Suprapubic skin (tissue), 4 donors: ENCODE measurements around the gene CHN2. TPM values are rescaled to one million over a fixed set of nuclear protein-coding genes. Genes with fewer than 3 reads are reported as not detected.

Source experiments
- DNase-seq, 2 donors: peaks; one replicate each; pipeline ENCODE4 v3.0.0-alpha.2; 2019; ENCODE audit warnings: low spot score in 2 of 2
- H3K27ac ChIP-seq: fragments of 200-600 bp; sonication (generic); one replicate; pipeline ENCODE4 v1.5.1; 2019
- H3K27me3 ChIP-seq: fragments of 200-600 bp; sonication (generic); one replicate; pipeline ENCODE4 v1.5.1; 2019
- H3K36me3 ChIP-seq: fragments of 200-600 bp; sonication (generic); one replicate; pipeline ENCODE4 v1.5.1; 2019
- H3K4me1 ChIP-seq: fragments of 200-600 bp; sonication (generic); one replicate; pipeline ENCODE4 v1.5.1; 2019
- H3K4me3 ChIP-seq: fragments of 200-600 bp; sonication (generic); one replicate; pipeline ENCODE4 v1.5.1; 2019; ENCODE audit warnings: mild to moderate bottlenecking
- H3K9me3 ChIP-seq: fragments of 200-600 bp; sonication (generic); one replicate; pipeline ENCODE4 v1.5.1; 2019
- CTCF ChIP-seq, 2 donors: fragments of 200-600 bp in 1 of 2; fragments of 450-650 bp in 1 of 2; sonication (generic) in 1 of 2; IDR thresholded peaks; one replicate each; pipeline ENCODE4 v1.5.1; 2016 to 2019; ENCODE audit warnings: antibody characterized with exemption in 2 of 2, mild to moderate bottlenecking in 1 of 2, moderate library complexity in 1 of 2
- EP300 ChIP-seq: sonication (generic); formaldehyde crosslinking; IDR thresholded peaks from one replicate; pipeline ENCODE4 v1.6.1; 2017; ENCODE audit warnings: antibody characterized with exemption
- POLR2A ChIP-seq, 2 donors: fragments of 450-650 bp; IDR thresholded peaks; one replicate each; pipeline ENCODE4 v1.6.1; 2017; ENCODE audit warnings: antibody characterized with exemption in 2 of 2, mild to moderate bottlenecking in 2 of 2, moderate library complexity in 2 of 2
- POLR2AphosphoS5 ChIP-seq, 3 donors: sonication (generic); formaldehyde crosslinking; IDR thresholded peaks; one replicate each; pipeline ENCODE4 v1.6.1; 2017; ENCODE audit warnings: antibody characterized with exemption in 3 of 3
- WGBS: methylation state at CpG from one replicate; pipeline ENCODE4 v1.1.5; 2018; 5-methylcytosine and 5-hydroxymethylcytosine counted together
- total RNA-seq, 4 donors: library from RNA; depleted of rRNA; stranded (reverse); fragments of >200 nt; gene quantifications; one replicate each; pipeline ENCODE4 v1.1.0, GENCODE V29; 2016

The CHN2 gene
- total RNA-seq, 4 donors from 2014 or later = 3.3 to 9.6 (median 6.2) TPM

GRCh38 chr7:29330136-29330535 lies 135.6 kb downstream of the CHN2 start:
- Histone ChIP-seq H3K4me3 (no peak overlapping the region), H3K27me3 (no peaks in the 10 kb centered on the region), H3K9me3 (no peaks in the 10 kb centered on the region), H3K4me1 (peaks cover 12% of the 10 kb centered on the region), H3K27ac (no peak overlapping the region), H3K36me3 (no peaks in the 10 kb centered on the region)
- WGBS = 97% methylated on average over 5 of the region's 5 CpGs
- TF ChIP-seq CTCF (IDR thresholded peaks at IDR 0.05) (no peak), POLR2A (IDR thresholded peaks at IDR 0.05) (no peak), POLR2AphosphoS5 (IDR thresholded peaks at IDR 0.05) (no peak), EP300 (no peak)
- no peak for DNase-seq

- no peak for DNase-seq
- H3K36me3 ChIP-seq = no peaks in the 10 kb centered on the region
- 72% methylated on average over 7 of the region's 7 CpGs for WGBS
- H3K27ac ChIP-seq = no peak overlapping the region
- no peak for TF ChIP-seq CTCF (IDR thresholded peaks at IDR 0.05)
- TF ChIP-seq POLR2AphosphoS5 (IDR thresholded peaks at IDR 0.05) = no peak
- TF ChIP-seq POLR2A (IDR thresholded peaks at IDR 0.05) = no peak
- TF ChIP-seq EP300 = no peak
- H3K4me1 ChIP-seq = peaks cover 12% of the 10 kb centered on the region
- no peak overlapping the region for H3K4me3 ChIP-seq
- H3K27me3 ChIP-seq = no peaks in the 10 kb centered on the region
- H3K9me3 ChIP-seq = no peaks in the 10 kb centered on the region
Observed at GRCh38 chr7:29331163-29331562, 136.6 kb downstream of the CHN2 start.

- Histone ChIP-seq H3K36me3 (no peaks in the 10 kb centered on the region), H3K27me3 (no peaks in the 10 kb centered on the region), H3K9me3 (no peaks in the 10 kb centered on the region), H3K27ac (no peak overlapping the region), H3K4me3 (no peak overlapping the region), H3K4me1 (peaks cover 12% of the 10 kb centered on the region)
- no peak for DNase-seq
- TF ChIP-seq POLR2AphosphoS5 (IDR thresholded peaks at IDR 0.05) (no peak), POLR2A (IDR thresholded peaks at IDR 0.05) (no peak), CTCF (IDR thresholded peaks at IDR 0.05) (no peak), EP300 (no peak)
- WGBS = 73% methylated on average over 14 of the region's 14 CpGs
Observed at GRCh38 chr7:29332042-29332811, 137.7 kb downstream of the CHN2 start.

- WGBS = 90% methylated on average over 14 of the region's 14 CpGs
- H3K4me3 ChIP-seq = no peak overlapping the region
- H3K27me3 ChIP-seq = no peaks in the 10 kb centered on the region
- DNase-seq = no peak
- H3K36me3 ChIP-seq = no peaks in the 10 kb centered on the region
- no peaks in the 10 kb centered on the region for H3K9me3 ChIP-seq
- no peak overlapping the region for H3K27ac ChIP-seq
- peaks cover 8% of the 10 kb centered on the region for H3K4me1 ChIP-seq
- TF ChIP-seq EP300 (no peak), CTCF (IDR thresholded peaks at IDR 0.05) (no peak), POLR2A (IDR thresholded peaks at IDR 0.05) (no peak), POLR2AphosphoS5 (IDR thresholded peaks at IDR 0.05) (no peak)
Observed at GRCh38 chr7:29332875-29333855, 138.6 kb downstream of the CHN2 start.
